ENCODE measurements around the gene POLR2L.

The POLR2L gene

DNA sequence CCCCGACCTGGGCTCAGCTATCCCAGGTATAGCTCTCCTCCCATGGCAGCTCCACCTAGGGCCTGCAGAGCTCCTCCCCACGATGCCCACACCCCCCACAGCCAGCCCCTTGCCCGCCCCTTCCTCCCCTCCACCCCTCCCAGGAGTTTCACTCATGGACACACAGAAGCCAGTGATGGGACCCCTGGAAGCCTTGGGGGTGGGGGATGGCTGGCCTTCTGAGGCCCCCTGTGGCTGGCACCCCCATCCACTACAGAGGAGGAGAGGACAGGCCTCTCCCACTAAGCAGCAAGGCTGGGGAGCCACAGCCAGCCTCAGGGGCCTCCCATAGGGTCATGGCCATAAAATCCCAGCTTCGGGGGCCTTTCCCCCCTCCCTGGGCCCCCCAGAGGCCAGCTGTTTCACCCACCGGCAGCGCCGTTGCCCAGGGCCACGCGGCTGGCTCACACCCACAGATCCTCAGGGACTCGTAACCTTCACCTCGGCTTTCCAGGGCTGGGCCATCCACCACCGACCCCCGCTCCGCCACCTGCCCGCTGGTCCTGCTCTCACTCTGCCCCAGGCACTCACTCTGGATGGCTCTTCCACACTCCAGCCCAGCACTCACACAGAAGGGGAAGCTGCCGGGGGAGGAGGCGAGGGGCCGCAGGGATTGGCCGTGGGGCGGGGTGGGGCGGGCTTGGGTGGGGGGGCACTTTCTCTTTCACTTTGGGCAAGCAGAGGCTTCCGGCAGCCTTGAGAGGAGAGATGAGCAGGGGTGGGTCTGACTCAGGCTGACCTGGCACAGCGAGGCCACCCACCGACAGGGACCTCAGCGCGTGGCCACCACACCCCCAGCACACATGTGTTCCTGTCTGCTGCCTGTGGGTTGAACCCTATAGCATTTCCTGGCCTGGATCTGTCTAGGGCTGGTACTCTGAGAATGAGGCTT, 46.4 kb downstream of the POLR2L start:
- TF ChIP-seq, protein P1, sequence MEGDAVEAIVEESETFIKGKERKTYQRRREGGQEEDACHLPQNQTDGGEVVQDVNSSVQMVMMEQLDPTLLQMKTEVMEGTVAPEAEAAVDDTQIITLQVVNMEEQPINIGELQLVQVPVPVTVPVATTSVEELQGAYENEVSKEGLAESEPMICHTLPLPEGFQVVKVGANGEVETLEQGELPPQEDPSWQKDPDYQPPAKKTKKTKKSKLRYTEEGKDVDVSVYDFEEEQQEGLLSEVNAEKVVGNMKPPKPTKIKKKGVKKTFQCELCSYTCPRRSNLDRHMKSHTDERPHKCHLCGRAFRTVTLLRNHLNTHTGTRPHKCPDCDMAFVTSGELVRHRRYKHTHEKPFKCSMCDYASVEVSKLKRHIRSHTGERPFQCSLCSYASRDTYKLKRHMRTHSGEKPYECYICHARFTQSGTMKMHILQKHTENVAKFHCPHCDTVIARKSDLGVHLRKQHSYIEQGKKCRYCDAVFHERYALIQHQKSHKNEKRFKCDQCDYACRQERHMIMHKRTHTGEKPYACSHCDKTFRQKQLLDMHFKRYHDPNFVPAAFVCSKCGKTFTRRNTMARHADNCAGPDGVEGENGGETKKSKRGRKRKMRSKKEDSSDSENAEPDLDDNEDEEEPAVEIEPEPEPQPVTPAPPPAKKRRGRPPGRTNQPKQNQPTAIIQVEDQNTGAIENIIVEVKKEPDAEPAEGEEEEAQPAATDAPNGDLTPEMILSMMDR (conservative IDR thresholded peaks at IDR 0.05; ENCODE audit: low read depth, low read length): no peak
- no peak for DNase-seq (ENCODE audit: low read depth)
- peak overlapping the region; percentile 63 for H3K4me3 ChIP-seq (ENCODE audit: low read length)

DNA sequence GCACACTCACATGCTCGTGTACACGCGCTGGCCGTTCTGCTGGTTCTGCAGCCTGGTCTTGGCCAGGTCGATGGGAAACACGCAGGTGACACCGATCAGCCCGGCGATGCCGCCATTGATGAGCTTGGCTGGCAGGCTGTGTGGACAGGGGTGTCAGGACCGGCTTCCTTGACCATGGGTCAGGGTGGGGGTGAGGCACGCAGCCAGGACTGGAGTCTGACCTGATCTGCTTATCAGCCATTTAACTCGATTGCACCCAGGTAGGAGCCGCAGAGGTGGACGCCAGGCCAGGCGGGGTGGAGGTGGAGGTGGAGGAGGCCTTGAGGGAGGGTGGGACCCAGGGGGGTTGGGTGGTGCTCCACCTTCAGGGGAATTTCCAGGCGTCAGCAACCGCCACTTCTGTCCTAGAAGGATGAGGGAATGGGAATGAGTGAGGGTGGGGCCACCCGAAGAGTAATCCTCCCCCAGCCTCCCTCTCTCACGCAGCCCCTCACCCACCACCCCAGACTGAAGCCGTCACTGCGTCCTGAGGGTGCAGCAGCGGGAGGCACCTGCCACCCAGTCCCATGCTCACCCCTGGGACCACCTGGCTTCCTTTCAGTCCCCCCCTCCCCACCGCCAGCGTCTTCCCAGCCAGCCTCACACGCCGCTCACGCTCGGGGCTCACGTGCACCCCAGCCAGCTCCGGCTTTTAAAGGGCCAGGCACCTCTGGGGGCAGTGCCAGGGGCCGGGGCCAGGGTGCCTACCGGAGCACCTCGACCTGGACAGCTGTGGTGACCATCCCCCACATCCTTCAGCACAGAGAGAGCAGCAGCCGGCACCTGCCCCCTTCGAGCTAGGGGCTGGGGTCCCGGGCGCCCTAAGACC, 47.3 kb downstream of the POLR2L start:
- peak overlapping the region; percentile 63 for H3K4me3 ChIP-seq (ENCODE audit: low read length)

DNA sequence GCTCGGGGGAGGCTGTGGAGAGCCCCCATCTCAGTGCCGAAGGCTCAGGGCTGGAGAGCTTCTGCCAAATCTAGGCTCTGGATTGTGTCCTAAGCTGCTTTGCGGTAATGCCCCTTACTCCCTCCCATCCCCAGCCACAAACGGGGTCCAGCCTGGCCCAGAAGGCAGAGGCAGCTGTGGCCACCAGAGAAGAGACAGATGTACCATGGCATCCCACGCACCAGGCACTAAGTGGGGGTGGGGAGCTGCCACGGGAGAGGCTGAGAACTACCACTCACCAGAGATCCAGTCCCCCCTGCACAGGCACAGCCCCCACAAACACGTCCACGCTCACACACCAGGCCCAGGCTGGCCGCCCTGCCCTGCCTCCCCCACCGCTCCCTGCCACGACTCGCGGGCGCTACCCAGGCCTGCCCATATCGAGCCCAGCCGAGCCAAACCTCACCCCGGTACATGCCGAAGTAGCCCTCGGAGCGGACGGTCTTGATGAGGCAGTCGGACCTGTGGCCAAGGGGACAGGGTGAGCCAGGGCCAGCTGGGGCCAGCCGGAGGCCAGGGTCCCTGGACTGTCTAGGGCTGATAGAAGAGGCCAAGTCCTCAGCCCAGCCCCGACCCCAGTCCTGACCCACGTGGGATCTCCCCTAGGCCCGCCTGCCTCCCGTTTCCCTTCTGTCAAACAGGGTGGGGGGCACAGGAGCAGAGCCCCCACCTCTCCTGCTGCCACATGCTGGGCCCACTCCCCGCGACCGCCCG, 48.1 kb downstream of the POLR2L start:
- DNase-seq (ENCODE audit: low read depth): no peak
- TF ChIP-seq, protein P1 (conservative IDR thresholded peaks at IDR 0.05; ENCODE audit: low read depth, low read length): no peak
- no peak overlapping the region for H3K4me3 ChIP-seq (ENCODE audit: low read length)

More for the DNA sequence above, 47.3 kb downstream of the POLR2L start:
- no peak for DNase-seq (ENCODE audit: low read depth)
- TF ChIP-seq, protein P1 (conservative IDR thresholded peaks at IDR 0.05; ENCODE audit: low read depth, low read length): no peak

DNA sequence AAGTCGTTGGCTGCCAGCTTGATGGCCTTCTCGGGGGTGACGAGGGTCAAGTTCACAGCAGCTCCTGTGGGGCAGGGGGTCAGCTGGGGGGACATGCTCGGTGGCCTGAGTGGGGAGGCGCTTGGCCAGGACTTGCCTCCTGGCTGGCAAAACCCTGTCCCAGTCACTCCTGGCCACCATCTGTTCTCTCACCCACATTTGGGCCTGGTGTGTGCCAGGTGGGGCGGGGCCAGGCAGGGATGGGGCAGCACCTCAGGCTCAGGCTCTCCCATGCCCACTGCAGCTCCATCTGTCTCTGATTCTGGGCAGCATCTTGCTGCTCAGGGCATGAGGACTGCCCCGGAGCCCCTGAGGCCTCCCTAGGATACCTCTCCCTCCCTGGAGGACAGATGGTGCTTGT, 48.8 kb downstream of the POLR2L start:
- no peak for DNase-seq (ENCODE audit: low read depth)
- H3K4me3 ChIP-seq (ENCODE audit: low read length): no peak overlapping the region
- TF ChIP-seq, protein P1 (conservative IDR thresholded peaks at IDR 0.05; ENCODE audit: low read depth, low read length): no peak

DNA sequence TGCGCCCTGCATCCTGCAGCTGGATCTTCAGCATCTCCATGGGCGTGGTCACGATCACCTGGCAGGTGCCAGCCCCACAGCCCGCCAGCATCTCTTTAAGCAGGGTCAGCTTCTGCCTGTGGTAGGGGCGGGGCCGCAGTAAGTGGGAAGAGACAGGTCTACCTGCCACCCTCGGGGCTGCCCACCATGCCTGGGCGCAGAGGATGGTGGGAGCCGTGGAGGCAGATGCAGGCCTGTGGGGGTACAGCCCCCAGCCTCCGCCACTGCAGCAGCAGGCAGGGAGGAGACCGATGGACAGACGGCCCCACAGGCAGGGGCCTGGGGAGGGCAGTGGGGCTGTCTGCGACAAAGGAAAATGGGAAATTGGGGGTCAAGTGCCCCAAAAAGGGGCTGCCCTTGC, 49.5 kb downstream of the POLR2L start:
- no peak overlapping the region for H3K4me3 ChIP-seq (ENCODE audit: low read length)
- no peak for DNase-seq (ENCODE audit: low read depth)
- TF ChIP-seq, protein P1 (conservative IDR thresholded peaks at IDR 0.05; ENCODE audit: low read depth, low read length): no peak

DNA sequence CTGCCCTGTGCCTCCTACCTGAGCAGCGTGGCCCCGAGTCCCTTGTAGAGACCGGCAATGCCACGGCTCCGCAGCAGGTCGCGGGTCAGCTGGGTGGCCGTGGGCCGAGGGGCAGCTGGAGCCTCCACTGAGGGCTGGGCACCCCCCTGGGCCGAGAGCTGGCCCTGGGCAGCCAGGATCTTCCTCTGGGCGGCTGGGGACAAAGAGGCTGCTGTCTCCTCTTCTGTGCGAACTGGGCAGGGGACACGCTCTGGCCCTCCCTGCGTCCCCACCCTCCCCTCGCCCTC, 49.9 kb downstream of the POLR2L start:
- TF ChIP-seq, protein P1 (conservative IDR thresholded peaks at IDR 0.05; ENCODE audit: low read depth, low read length): no peak
- no peak for DNase-seq (ENCODE audit: low read depth)
- no peak overlapping the region for H3K4me3 ChIP-seq (ENCODE audit: low read length)
